K562 (cell line): Measurements from ENCODE around the gene HMCN2.

Experiments used
- CBX5 ChIP-seq: IDR thresholded peaks from 2 replicates; pipeline ENCODE4 v1.6.1; 2014; ENCODE audit warnings: low read depth, borderline replicate concordance
- CEBPB ChIP-seq: fragments of 450-650 bp; IDR thresholded peaks from 2 replicates; pipeline ENCODE4 v1.6.1; 2016; ENCODE audit warnings: missing genetic modification characterization, missing compliant biosample characterization
- CHD1 ChIP-seq: fragments of 200-600 bp; sonication (generic); IDR thresholded peaks from one replicate; pipeline ENCODE4 v1.6.1; 2012; ENCODE audit warnings: mild to moderate bottlenecking, moderate library complexity, low read length, inconsistent platforms
- DPF2 ChIP-seq: fragments of 450-650 bp; IDR thresholded peaks from 2 replicates; pipeline ENCODE4 v1.6.1; 2016
- E4F1 ChIP-seq: fragments of 250-450 bp; sonication (Bioruptor Pico); IDR thresholded peaks from 2 replicates; pipeline ENCODE4 v1.5.0; 2021; ENCODE audit warnings: mild to moderate bottlenecking, borderline replicate concordance
- GABPA ChIP-seq: fragments of 200-800 bp; sonication (Bioruptor generic); conservative IDR thresholded peaks from 2 replicates; pipeline ENCODE4 v1.6.1; 2016; ENCODE audit warnings: low read depth, missing genetic modification characterization, missing compliant biosample characterization
- GTF2F1 ChIP-seq: IDR thresholded peaks from 2 replicates; pipeline ENCODE4 v1.6.1; 2011; ENCODE audit warnings: low read depth, low read length, improper control_type of control experiment
- MAX ChIP-seq: sonication (generic); formaldehyde crosslinking; IDR thresholded peaks from 2 replicates; pipeline ENCODE4 v1.9.0; 2022; ENCODE audit warnings: mild to moderate bottlenecking, missing genetic modification reagents
- SP1 ChIP-seq: sonication (generic); formaldehyde crosslinking; IDR thresholded peaks from 2 replicates; pipeline ENCODE4 v1.8.1; 2022; ENCODE audit warnings: mild to moderate bottlenecking, missing genetic modification reagents
- SPI1 ChIP-seq: IDR thresholded peaks from 2 replicates; pipeline ENCODE4 v1.6.1; 2011; ENCODE audit warnings: low read depth, low read length, control low read depth, borderline replicate concordance
- THAP12 ChIP-seq: fragments of 250-450 bp; sonication (Bioruptor Pico); IDR thresholded peaks from 2 replicates; pipeline ENCODE4 v1.9.0; 2021; ENCODE audit warnings: mild to moderate bottlenecking, inconsistent platforms

GRCh38 chr9:130219661-130220096 lies 45.9 kb upstream of the HMCN2 start:
- TF ChIP-seq MAX (CRISPR knock-in tag) = no peak
- no peak for TF ChIP-seq THAP12 (CRISPR knock-in tag)
- no peak for TF ChIP-seq GABPA
- TF ChIP-seq CHD1 = no peak
- no peak for TF ChIP-seq CEBPB (tag)
- TF ChIP-seq SP1 (CRISPR knock-in tag) = no peak
- no peak for TF ChIP-seq E4F1 (CRISPR knock-in tag)
- no peak for TF ChIP-seq CBX5
- TF ChIP-seq DPF2 = no peak
- TF ChIP-seq SPI1 = no peak
- TF ChIP-seq GTF2F1 = no peak
